CD4-positive, alpha-beta T cell (primary cell): ENCODE measurements around the gene AGAP1. TPM values are rescaled to one million over a fixed set of nuclear protein-coding genes. Genes with fewer than 3 reads are reported as not detected.

Experiments used
- ATAC-seq: fragments of 200-7000 bp; cut with Tn5 transposase; one replicate; pipeline ENCODE4 v1.10.0; 2022; ENCODE audit warnings: mild to moderate bottlenecking; ENCODE audit not compliant: poor library complexity
- CTCF ChIA-PET: fragments of 350-600 bp; sonication (Branson Sonifier 250); formaldehyde crosslinking; loops from one replicate; lab custom pipeline; 2021; ENCODE audit warnings: antibody characterized with exemption, inconsistent platforms; lab: Charles Lee
- POLR2A ChIA-PET: fragments of 350-600 bp; sonication (Branson Sonifier 250); formaldehyde crosslinking; loops from one replicate; lab custom pipeline; 2021; ENCODE audit warnings: antibody characterized with exemption, inconsistent platforms; lab: Charles Lee
- DNase-seq, 14 experiments: peaks; one replicate each; pipeline ENCODE4 v3.0.0-alpha.2; 2013 to 2020; ENCODE audit warnings: mixed read lengths in 2 of 14
- H3K27ac ChIP-seq, 2 donors: one replicate each; pipeline versions ENCODE4 v1.5.1 to v1.7.0; 2013; ENCODE audit warnings: low read length in 2 of 2, low read depth in 1 of 2, mild to moderate bottlenecking in 1 of 2
- H3K27me3 ChIP-seq, 2 experiments: 1 replicate in 1 of 2; 2 replicates in 1 of 2; pipeline versions ENCODE4 v1.6.1 to v1.7.0; 2013; ENCODE audit warnings: low read length in 2 of 2, control low read depth in 1 of 2, mild to moderate bottlenecking in 1 of 2, moderate library complexity in 1 of 2; ENCODE audit not compliant: insufficient read depth in 2 of 2, control insufficient read depth in 1 of 2
- H3K36me3 ChIP-seq: one replicate; pipeline ENCODE4 v1.6.1; 2013; ENCODE audit warnings: low read length, control low read depth; ENCODE audit not compliant: insufficient read depth
- H3K4me1 ChIP-seq: one replicate; pipeline ENCODE4 v1.6.1; 2013; ENCODE audit warnings: low read length, control low read depth; ENCODE audit not compliant: insufficient read depth
- H3K4me3 ChIP-seq: one replicate; pipeline ENCODE4 v1.5.1; 2013; ENCODE audit warnings: mild to moderate bottlenecking, low read length, moderate library complexity
- H3K9me3 ChIP-seq, 2 experiments: 1 replicate in 1 of 2; 2 replicates in 1 of 2; pipeline versions ENCODE4 v1.6.1 to v1.7.0; 2013; ENCODE audit warnings: low read length in 2 of 2, mild to moderate bottlenecking in 2 of 2, control low read depth in 1 of 2, moderate library complexity in 1 of 2; ENCODE audit not compliant: control insufficient read depth in 1 of 2, insufficient read depth in 1 of 2
- H3K27ac Mint-ChIP-seq: one replicate; pipeline ENCODE4 v1.8.0; 2020; ENCODE audit warnings: mixed read lengths
- H3K27me3 Mint-ChIP-seq: one replicate; pipeline ENCODE4 v1.8.0; 2021; ENCODE audit warnings: mixed read lengths
- H3K36me3 Mint-ChIP-seq: one replicate; pipeline ENCODE4 v1.8.0; 2021; ENCODE audit warnings: low read depth, mixed read lengths
- H3K4me1 Mint-ChIP-seq: one replicate; pipeline ENCODE4 v1.8.0; 2021; ENCODE audit warnings: low read depth, mixed read lengths
- H3K4me3 Mint-ChIP-seq: one replicate; pipeline ENCODE4 v1.8.0; 2020; ENCODE audit warnings: mild to moderate bottlenecking, mixed read lengths
- H3K9me3 Mint-ChIP-seq: one replicate; pipeline ENCODE4 v1.8.0; 2020; ENCODE audit warnings: mixed read lengths
- CTCF ChIP-seq: fragments of 200-600 bp; IDR thresholded peaks from one replicate; pipeline ENCODE4 v1.8.0; 2022; ENCODE audit warnings: antibody characterized with exemption, mild to moderate bottlenecking
- intact Hi-C, 2 experiments: fragments of 100-400 bp; cut with DNase I in 1 of 2; cut with micrococcal nuclease in 1 of 2; formaldehyde crosslinking; loops; one replicate each; pipeline versions ENCODE4 v1.15.1 to v1.9.0; 2023 to 2025; cut with DNase I, micrococcal nuclease
- total RNA-seq, 174 experiments: library from RNA in 2 of 174; stranded (reverse) in 2 of 174; gene quantifications; one replicate each; pipeline ENCODE4 v1.2.3 and lab custom pipeline; 2021 to 2026

AGAP1 gene
- total RNA-seq, 2 experiments from 2014 or later = 2.6 to 3.1 TPM

DNA sequence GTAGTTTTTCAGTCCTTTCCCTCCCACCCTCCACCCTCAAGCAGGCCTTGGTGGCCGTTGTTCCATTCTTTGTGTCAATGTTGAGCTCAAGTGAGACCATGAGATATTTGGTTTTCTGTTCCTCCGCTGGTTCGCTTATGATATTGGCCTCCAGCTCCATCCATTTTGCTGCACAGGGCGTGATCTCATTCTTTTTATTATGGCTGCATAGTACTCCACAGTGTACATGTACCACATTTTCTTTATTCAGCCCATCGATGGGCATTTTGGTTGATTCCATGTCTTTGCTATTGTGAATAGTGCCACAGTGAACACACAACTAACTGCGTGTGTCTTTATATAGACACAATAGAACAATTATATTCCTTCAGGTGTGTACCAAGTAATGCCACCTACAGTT, 14.1 kb downstream of the AGAP1 start:
- ATAC-seq = no peak
- intact Hi-C loops = no loop called here
- Mint-ChIP-seq H3K36me3 (no peaks in the 10 kb centered on the region), H3K27ac (no peak overlapping the region), H3K4me3 (no peak overlapping the region), H3K9me3 (no peaks in the 10 kb centered on the region), H3K4me1 (no peaks in the 10 kb centered on the region), H3K27me3 (peaks cover 41% of the 10 kb centered on the region)
- Histone ChIP-seq H3K4me3 (no peak overlapping the region), H3K27ac (no peak overlapping the region), H3K9me3 (peaks cover 0 to 5% of the 10 kb centered on the region in 2 experiments), H3K27me3 (peaks cover 7 to 19% of the 10 kb centered on the region in 2 experiments), H3K36me3 (no peaks in the 10 kb centered on the region), H3K4me1 (no peaks in the 10 kb centered on the region)
- ChIA-PET POLR2A (no interaction called here), CTCF (no interaction called here)
- no peak for TF ChIP-seq CTCF
- no peak for DNase-seq

DNA sequence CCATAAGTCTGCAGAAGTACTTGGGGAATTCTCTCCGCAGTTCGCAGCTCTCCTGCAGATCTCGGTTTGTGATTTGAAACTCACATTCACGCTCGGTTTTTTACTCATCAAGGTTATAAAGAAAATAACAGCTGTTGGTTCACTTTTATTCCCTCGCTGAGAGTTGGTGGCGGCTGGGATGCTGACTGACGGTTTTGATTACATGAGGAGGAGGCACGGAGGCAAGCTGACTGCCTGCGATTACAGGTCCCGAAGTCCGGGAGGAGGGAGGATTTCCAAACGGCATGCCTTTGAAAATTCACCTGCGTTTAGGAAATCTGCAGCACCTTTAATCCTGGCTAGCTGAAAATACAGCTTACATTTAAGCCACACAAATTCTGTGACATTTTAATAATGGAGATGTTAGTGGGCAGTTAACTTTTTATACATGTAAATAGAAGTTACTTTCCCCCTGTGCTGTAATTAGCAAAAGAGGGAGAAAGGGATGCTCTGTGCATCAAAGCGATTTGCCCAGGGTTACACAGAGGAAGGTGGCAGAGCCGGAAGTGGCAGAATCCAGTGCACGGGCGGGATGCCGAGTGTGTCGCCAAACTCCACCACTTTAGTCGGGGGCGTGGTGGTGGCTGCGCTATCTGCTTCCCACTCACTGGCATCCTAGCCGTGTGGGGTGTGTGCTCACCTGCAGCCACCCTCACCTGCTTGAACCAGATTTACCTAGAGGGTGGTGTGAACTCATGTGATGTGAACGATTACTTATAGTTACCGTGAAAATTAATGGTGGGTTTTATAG, 14.7 kb downstream of the AGAP1 start:
- no peak overlapping the region for H3K27ac Mint-ChIP-seq
- no peak for TF ChIP-seq CTCF
- POLR2A ChIA-PET = no interaction called here
- no peaks in the 10 kb centered on the region for H3K9me3 Mint-ChIP-seq
- no peak for ATAC-seq
- no peak for DNase-seq
- Histone ChIP-seq H3K9me3 (peaks cover 0 to 8% of the 10 kb centered on the region in 2 experiments), H3K4me1 (no peaks in the 10 kb centered on the region), H3K4me3 (no peak overlapping the region), H3K27me3 (peaks cover 7 to 13% of the 10 kb centered on the region in 2 experiments), H3K36me3 (no peaks in the 10 kb centered on the region), H3K27ac (no peak overlapping the region)
- CTCF ChIA-PET = no interaction called here
- H3K36me3 Mint-ChIP-seq = no peaks in the 10 kb centered on the region
- H3K27me3 Mint-ChIP-seq = peaks cover 39% of the 10 kb centered on the region
- no peaks in the 10 kb centered on the region for H3K4me1 Mint-ChIP-seq
- no peak overlapping the region for H3K4me3 Mint-ChIP-seq
- intact Hi-C loops = no loop called here

- Mint-ChIP-seq H3K4me3 (no peak overlapping the region), H3K4me1 (no peaks in the 10 kb centered on the region), H3K27me3 (peaks cover 34% of the 10 kb centered on the region), H3K9me3 (no peaks in the 10 kb centered on the region), H3K27ac (no peak overlapping the region), H3K36me3 (no peaks in the 10 kb centered on the region)
- no peak for ATAC-seq
- no peaks in the 10 kb centered on the region for H3K36me3 ChIP-seq
- intact Hi-C loops = no loop called here
- peaks cover 0 to 18% of the 10 kb centered on the region in 2 experiments for H3K9me3 ChIP-seq
- peaks cover 2 to 3% of the 10 kb centered on the region in 2 experiments for H3K27me3 ChIP-seq
- no peaks in the 10 kb centered on the region for H3K4me1 ChIP-seq
- no peak overlapping the region for H3K4me3 ChIP-seq
- CTCF ChIA-PET = no interaction called here
- POLR2A ChIA-PET = no interaction called here
- H3K27ac ChIP-seq = no peak overlapping the region
- TF ChIP-seq CTCF = no peak
- DNase-seq = no peak
Measured at GRCh38 chr2:235510318-235510717, 16.5 kb downstream of the AGAP1 start.
